IMR-90 (cell line): ENCODE results near the gene C10orf62. TPM values are rescaled to one million over a fixed set of nuclear protein-coding genes. Genes with fewer than 3 reads are reported as not detected.

Experiments used
- ATAC-seq: fragments of 200-7000 bp; cut with Tn5 transposase; 2 replicates; pipeline ENCODE4 v1.9.1; 2020; ENCODE audit warnings: low read depth, mild to moderate bottlenecking, moderate library complexity
- BruUV-seq: library from RNA; stranded (reverse); fragments of 400-500 nt; replicated peaks from 2 replicates; lab custom pipeline; 2021; lab: Mats Ljungman, UMichigan
- CTCF ChIA-PET: fragments of 300-600 bp; formaldehyde crosslinking; extraction: SDS; loops from one replicate; lab custom pipeline; 2021; ENCODE audit warnings: antibody characterized with exemption; lab: Yijun Ruan, JAX
- POLR2A ChIA-PET: fragments of 300-600 bp; sonication (Branson Sonifier 250); formaldehyde crosslinking; loops from one replicate; lab custom pipeline; 2022; ENCODE audit warnings: antibody characterized with exemption; ENCODE audit not compliant: unreplicated experiment; lab: Charles Lee
- DNase-seq: peaks from one replicate; pipeline ENCODE4 v3.0.0; 2013
- H2AFZ ChIP-seq: replicated peaks from 2 replicates; pipeline ENCODE3; 2013; ENCODE audit warnings: low read length, mild to moderate bottlenecking; ENCODE audit not compliant: poor library complexity
- H2AK5ac ChIP-seq: 2 replicates; pipeline ENCODE4 v1.6.1; 2013; ENCODE audit warnings: low read depth, low read length, inconsistent platforms
- H2AK9ac ChIP-seq: replicated peaks from 2 replicates; pipeline ENCODE3; 2013; ENCODE audit warnings: mild to moderate bottlenecking, low read depth, low read length, moderate library complexity; ENCODE audit not compliant: poor library complexity
- H2BK120ac ChIP-seq: 2 replicates; pipeline ENCODE4 v1.6.1; 2013; ENCODE audit warnings: low read depth, low read length, inconsistent platforms
- H2BK15ac ChIP-seq: 3 replicates; pipeline ENCODE4 v1.6.1; 2013; ENCODE audit warnings: low read depth, low read length, inconsistent platforms
- H2BK20ac ChIP-seq: 2 replicates; pipeline ENCODE4 v1.6.1; 2013; ENCODE audit warnings: low read depth, mild to moderate bottlenecking, inconsistent platforms, low read length, moderate library complexity
- H2BK5ac ChIP-seq: 2 replicates; pipeline ENCODE4 v1.6.1; 2013; ENCODE audit warnings: mild to moderate bottlenecking, low read depth, low read length, inconsistent platforms; ENCODE audit not compliant: poor library complexity, severe bottlenecking
- H3K14ac ChIP-seq: replicated peaks from 2 replicates; pipeline ENCODE4 v1.6.1; 2013; ENCODE audit warnings: low read depth, low read length, inconsistent platforms
- H3K18ac ChIP-seq: 2 replicates; pipeline ENCODE4 v1.6.1; 2013; ENCODE audit warnings: low read depth, low read length, control low read depth
- H3K23ac ChIP-seq: 2 replicates; pipeline ENCODE4 v1.6.1; 2013; ENCODE audit warnings: low read depth, low read length, inconsistent platforms
- H3K27ac ChIP-seq: 2 replicates; pipeline ENCODE4 v1.5.1; 2013; ENCODE audit warnings: mild to moderate bottlenecking, control low read depth, low read length; ENCODE audit not compliant: insufficient read depth
- H3K27me3 ChIP-seq: 2 replicates; pipeline ENCODE4 v1.6.1; 2013; ENCODE audit warnings: low read length; ENCODE audit not compliant: control insufficient read depth, insufficient read depth
- H3K36me3 ChIP-seq: 2 replicates; pipeline ENCODE4 v1.6.1; 2013; ENCODE audit warnings: low read length, mixed read lengths; ENCODE audit not compliant: control insufficient read depth, insufficient read depth
- H3K4ac ChIP-seq: 2 replicates; pipeline ENCODE4 v1.6.1; 2013; ENCODE audit warnings: low read depth, low read length, inconsistent platforms
- H3K4me1 ChIP-seq: 2 replicates; pipeline ENCODE4 v1.6.1; 2013; ENCODE audit warnings: low read length, mixed read lengths; ENCODE audit not compliant: control insufficient read depth, insufficient read depth
- H3K4me2 ChIP-seq: 2 replicates; pipeline ENCODE4 v1.6.1; 2013; ENCODE audit warnings: low read depth, mild to moderate bottlenecking, control low read depth, low read length, moderate library complexity
- H3K4me3 ChIP-seq: 2 replicates; pipeline ENCODE4 v1.5.1; 2013; ENCODE audit warnings: low read depth, mild to moderate bottlenecking, control low read depth, low read length, moderate library complexity; ENCODE audit not compliant: insufficient read depth
- H3K56ac ChIP-seq: 2 replicates; pipeline ENCODE4 v1.6.1; 2013; ENCODE audit warnings: low read length, inconsistent platforms; ENCODE audit not compliant: insufficient read depth; ENCODE audit errors: extremely low read depth
- H3K79me1 ChIP-seq, 2 experiments: 2 replicates each; pipeline ENCODE4 v1.6.1; 2013; ENCODE audit warnings: low read length in 2 of 2, inconsistent platforms in 1 of 2, low read depth in 1 of 2
- H3K9ac ChIP-seq: 2 replicates; pipeline ENCODE4 v1.6.1; 2013; ENCODE audit warnings: low read depth, low read length, control low read depth
- H3K9me1 ChIP-seq: 2 replicates; pipeline ENCODE4 v1.6.1; 2013; ENCODE audit warnings: low read length, inconsistent platforms; ENCODE audit not compliant: insufficient read depth
- H3K9me3 ChIP-seq: 2 replicates; pipeline ENCODE4 v1.6.1; 2013; ENCODE audit warnings: low read length; ENCODE audit not compliant: control insufficient read depth, insufficient read depth
- H4K20me1 ChIP-seq: 2 replicates; pipeline ENCODE4 v1.6.1; 2013; ENCODE audit warnings: low read length, inconsistent platforms; ENCODE audit not compliant: insufficient read depth
- H4K5ac ChIP-seq: 2 replicates; pipeline ENCODE4 v1.6.1; 2013; ENCODE audit warnings: mild to moderate bottlenecking, low read depth, low read length, control low read depth
- H4K8ac ChIP-seq, 2 experiments: 2 replicates each; pipeline ENCODE4 v1.6.1; 2013; ENCODE audit warnings: low read depth in 2 of 2, low read length in 2 of 2, control low read depth in 1 of 2, inconsistent platforms in 1 of 2
- H4K91ac ChIP-seq: 2 replicates; pipeline ENCODE4 v1.6.1; 2013; ENCODE audit warnings: low read depth, low read length, inconsistent platforms; ENCODE audit not compliant: insufficient read depth
- CTCF ChIP-seq: conservative IDR thresholded peaks from 2 replicates; pipeline ENCODE4 v1.5.1; 2012; ENCODE audit warnings: mild to moderate bottlenecking, low read depth, low read length, improper control_type of control experiment
- ELK1 ChIP-seq: fragments of 150-350 bp; IDR thresholded peaks from 2 replicates; pipeline ENCODE4 v1.6.1; 2016; ENCODE audit warnings: low read depth, mild to moderate bottlenecking, low read length, moderate library complexity, borderline replicate concordance
- FOS ChIP-seq: fragments of 150-350 bp; IDR thresholded peaks from 2 replicates; pipeline ENCODE4 v1.6.1; 2016; ENCODE audit warnings: low read depth, low read length
- POLR2A ChIP-seq: IDR thresholded peaks from 2 replicates; pipeline ENCODE4 v1.6.1; 2012; ENCODE audit warnings: mild to moderate bottlenecking, low read depth, low read length
- RAD21 ChIP-seq: IDR thresholded peaks from 2 replicates; pipeline ENCODE4 v1.6.1; 2012; ENCODE audit warnings: low read length, improper control_type of control experiment
- RCOR1 ChIP-seq: IDR thresholded peaks from 2 replicates; pipeline ENCODE4 v1.6.1; 2012; ENCODE audit warnings: mild to moderate bottlenecking, low read length, improper control_type of control experiment; ENCODE audit not compliant: insufficient replicate concordance
- SMC3 ChIP-seq: fragments of 150-350 bp; IDR thresholded peaks from 2 replicates; pipeline ENCODE4 v1.6.1; 2016; ENCODE audit warnings: low read depth, mild to moderate bottlenecking, antibody characterized with exemption, low read length, moderate library complexity
- USF2 ChIP-seq: fragments of 150-350 bp; IDR thresholded peaks from 2 replicates; pipeline ENCODE4 v1.6.1; 2017; ENCODE audit warnings: mild to moderate bottlenecking, antibody characterized with exemption, low read length, low read depth
- WGBS, 2 experiments: methylation state at CpG; one replicate each; pipeline versions ENCODE4 v1.1.5 to v1.1.7; 2013; ENCODE audit warnings: missing lambda C conversion rate in 2 of 2; ENCODE audit not compliant: insufficient read length in 1 of 2; ENCODE audit errors: extremely low coverage in 2 of 2; 5-methylcytosine and 5-hydroxymethylcytosine counted together
- dilution Hi-C: fragments of 300-500 bp; cut with HindIII; formaldehyde crosslinking; loops from one replicate; pipeline ENCODE4 v1.14.3; 2018; ENCODE audit warnings: low sequenced_read_pairs; ENCODE audit not compliant: unreplicated experiment
- in situ Hi-C: fragments of 300-500 bp; cut with MboI; formaldehyde crosslinking; loops from 3 replicates; pipeline ENCODE4 v1.14.3; 2019; ENCODE audit warnings: low sequenced_read_pairs, inconsistent platforms, mixed read lengths
- intact Hi-C: fragments of 100-400 bp; cut with micrococcal nuclease; formaldehyde crosslinking; loops from 2 replicates; pipeline ENCODE4 v1.10.0; 2022
- polyA plus RNA-seq, 3 experiments: library from polyadenylated mRNA; depleted of rRNA; stranded (reverse); fragments of >200 nt; gene quantifications; 2 replicates each; pipeline ENCODE4 v1.2.3, GENCODE V29; 2012; ENCODE audit warnings: low replicate concordance in 1 of 3
- total RNA-seq: library from RNA; depleted of rRNA; stranded (reverse); fragments of >200 nt; gene quantifications from 2 replicates; pipeline ENCODE4 v1.2.3, GENCODE V29; 2012

The C10orf62 gene
- total and polyA plus RNA-seq, 2 of the 4 experiments (the other 2 are of a cell fraction), result not detected

DNA sequence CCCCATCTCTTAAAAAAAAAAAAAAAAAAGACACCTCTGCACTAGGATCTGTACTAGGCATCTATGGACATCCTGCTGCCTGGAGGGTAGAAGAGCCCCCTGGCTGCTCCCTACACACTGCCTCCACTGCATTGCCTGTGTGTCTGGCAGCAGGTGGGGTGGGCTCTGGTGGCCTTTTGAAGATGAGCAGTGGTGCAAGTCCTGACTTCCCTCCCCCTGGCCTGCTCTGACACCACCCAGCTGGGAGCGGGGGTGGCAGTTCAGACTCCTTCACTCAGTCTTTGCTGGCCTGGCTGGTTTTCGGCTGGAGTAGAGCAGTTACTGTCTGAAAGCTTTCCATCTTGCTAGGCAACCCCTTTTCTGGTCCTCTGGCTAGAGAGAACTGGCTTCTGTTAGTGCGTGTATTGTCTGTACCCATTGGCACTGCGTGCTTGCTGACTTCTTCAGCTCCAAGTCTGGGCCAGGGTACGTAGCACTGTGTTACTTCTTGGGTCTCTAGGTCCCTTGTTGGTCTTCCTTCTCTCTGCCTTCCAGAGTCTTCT, 17.6 kb downstream of the C10orf62 start (continued):
- TF ChIP-seq ELK1 (no peak), RAD21 (no peak), SMC3 (no peak)

- Histone ChIP-seq H2AK5ac (no peak overlapping the region), H4K91ac (no peak overlapping the region), H4K20me1 (no peaks in the 10 kb centered on the region), H3K27ac (no peak overlapping the region), H3K9ac (no peak overlapping the region), H2BK15ac (no peak overlapping the region), H2AK9ac (no peak overlapping the region), H3K36me3 (no peaks in the 10 kb centered on the region), H4K8ac (no peak overlapping the region), H2BK20ac (no peak overlapping the region), H3K27me3 (no peaks in the 10 kb centered on the region), H3K9me3 (no peaks in the 10 kb centered on the region), H3K56ac (no peak overlapping the region), H3K4ac (no peak overlapping the region), H2AFZ (no peak overlapping the region), H3K14ac (no peak overlapping the region), H3K4me2 (no peak overlapping the region), H3K79me1 (no peaks in the 10 kb centered on the region), H3K4me3 (no peak overlapping the region), H3K4me1 (no peaks in the 10 kb centered on the region), H3K18ac (no peak overlapping the region), H2BK5ac (no peak overlapping the region), H3K23ac (no peak overlapping the region), H2BK120ac (no peak overlapping the region), H3K9me1 (no peaks in the 10 kb centered on the region), H4K5ac (no peak overlapping the region)
- POLR2A ChIA-PET, result no interaction called here
- DNase-seq (no peak), ATAC-seq (no peak)
- intact Hi-C loops, result no loop called here
- dilution Hi-C loops, result no loop called here
- in situ Hi-C loops, result no loop called here
- WGBS, 2 experiments, result 81% methylated on average over 3 of the region's 13 CpGs; no CpG with 5 or more reads in 1 of the 2 experiments
- TF ChIP-seq POLR2A (no peak), USF2 (no peak), RAD21 (no peak), CTCF (no peak), FOS (no peak), ELK1 (no peak), RCOR1 (no peak), SMC3 (no peak)
- CTCF ChIA-PET, result interaction anchor here (0.6 to 1.6 kb wide), 3 partner anchors 11 to 59 kb away, joined by 3 to 7 read pairs (median 4); no protein-coding TSS in a partner anchor
- no TSS peak for BruUV-seq
Measured at GRCh38 chr10:97608991-97609561, 19.6 kb downstream of the C10orf62 start.
